HS-5 (cell line): ENCODE measurements around the gene INO80.
"Not testable (repeated sequence)": the region's sequence is repeated elsewhere in the genome, so short reads cannot be mapped to it uniquely, and the experiment has no call there.

Source experiments
- DNase-seq: peaks from one replicate; pipeline ENCODE4 v3.0.0-alpha.2; 2012; ENCODE audit warnings: low read depth

Gene INO80

DNA sequence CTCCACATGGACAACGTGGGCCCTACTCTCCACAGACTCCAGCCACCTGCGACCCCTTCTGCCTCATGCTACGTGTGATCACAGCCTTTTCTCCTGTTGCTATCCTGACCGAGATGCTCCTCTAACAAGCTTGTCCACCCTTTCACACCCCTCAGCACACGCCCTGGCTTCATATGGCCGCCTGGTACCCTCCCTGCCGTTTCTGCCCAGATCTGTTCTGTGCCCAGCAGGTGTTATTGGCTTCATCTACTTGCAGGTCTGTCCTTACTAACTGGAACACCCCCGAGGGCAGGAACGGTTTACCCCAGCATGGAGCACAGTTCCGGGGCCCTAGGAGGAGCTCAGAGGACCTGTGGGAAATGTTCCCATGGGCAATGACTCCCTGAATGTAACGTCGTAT lies 152.9 kb downstream of the INO80 start:
- no peak for DNase-seq

GRCh38 chr15:40962317-40962716 lies 153.8 kb downstream of the INO80 start:
- DNase-seq = not testable (repeated sequence)

DNA sequence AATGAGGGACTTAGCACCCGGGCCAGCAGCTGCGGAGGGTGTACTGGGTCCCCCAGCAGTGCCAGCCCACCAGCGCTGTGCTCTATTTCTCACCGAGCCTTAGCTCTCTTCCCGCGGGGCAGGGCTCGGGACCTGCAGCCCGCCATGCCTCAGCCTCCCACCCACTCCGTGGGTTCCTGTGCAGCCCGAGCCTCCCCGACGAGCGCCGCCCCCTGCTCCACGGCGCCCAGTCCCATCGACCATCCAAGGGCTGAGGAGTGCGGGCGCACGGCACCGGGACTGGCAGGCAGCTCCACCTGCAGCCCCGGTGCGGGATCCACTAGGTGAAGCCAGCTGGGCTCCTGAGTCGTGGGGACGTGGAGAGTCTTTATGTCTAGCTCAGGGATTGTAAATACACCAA lies 154.3 kb downstream of the INO80 start:
- DNase-seq = not testable (repeated sequence)

GRCh38 chr15:40960925-40961324 lies 155.2 kb downstream of the INO80 start:
- DNase-seq = no peak

- DNase-seq = no peak
Observed at GRCh38 chr15:40960151-40960885, 155.8 kb downstream of the INO80 start.

DNA sequence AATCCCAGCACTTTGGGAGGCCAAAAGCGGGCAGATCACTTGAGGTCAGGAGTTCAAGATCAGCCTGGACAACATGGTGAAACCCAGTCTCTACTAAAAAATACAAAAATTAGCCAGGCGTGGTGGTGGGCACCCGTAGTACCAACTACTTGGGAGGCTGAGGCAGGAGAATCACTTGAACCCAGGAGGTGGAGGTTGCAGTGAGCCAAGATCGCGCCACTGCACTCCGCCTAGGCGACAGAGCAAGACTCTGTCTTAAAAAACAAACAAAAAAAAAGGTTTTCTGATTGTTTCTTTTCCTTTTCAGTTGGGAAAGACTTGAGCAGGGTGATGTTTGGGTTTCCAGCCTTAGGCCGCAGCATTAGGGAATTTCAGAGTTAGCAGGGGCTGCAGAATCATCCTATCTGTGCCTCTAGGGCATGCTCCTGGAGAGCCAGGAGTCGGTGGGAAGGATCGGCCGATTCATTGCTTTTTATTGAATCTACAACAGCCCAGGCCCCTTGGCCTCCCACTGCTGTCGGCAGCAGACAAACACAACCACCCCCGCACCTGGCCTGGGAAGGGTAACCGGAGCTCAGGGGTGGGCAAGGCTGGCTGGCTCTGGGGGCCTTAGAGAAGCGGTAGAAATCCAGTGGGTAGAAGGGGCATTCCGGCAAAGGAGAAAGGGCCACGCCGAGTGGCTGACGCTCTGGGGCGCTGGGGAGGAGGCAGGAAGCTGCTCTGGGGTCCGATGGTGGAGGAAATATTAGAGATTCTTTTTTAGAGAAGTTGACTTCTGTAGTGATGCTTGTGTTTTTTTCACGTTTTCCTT lies 156.5 kb downstream of the INO80 start:
- no peak for DNase-seq

GRCh38 chr15:40958723-40959122 lies 157.4 kb downstream of the INO80 start:
- no peak for DNase-seq

- DNase-seq = no peak
Observed at GRCh38 chr15:40958146-40958545, 157.9 kb downstream of the INO80 start.

DNA sequence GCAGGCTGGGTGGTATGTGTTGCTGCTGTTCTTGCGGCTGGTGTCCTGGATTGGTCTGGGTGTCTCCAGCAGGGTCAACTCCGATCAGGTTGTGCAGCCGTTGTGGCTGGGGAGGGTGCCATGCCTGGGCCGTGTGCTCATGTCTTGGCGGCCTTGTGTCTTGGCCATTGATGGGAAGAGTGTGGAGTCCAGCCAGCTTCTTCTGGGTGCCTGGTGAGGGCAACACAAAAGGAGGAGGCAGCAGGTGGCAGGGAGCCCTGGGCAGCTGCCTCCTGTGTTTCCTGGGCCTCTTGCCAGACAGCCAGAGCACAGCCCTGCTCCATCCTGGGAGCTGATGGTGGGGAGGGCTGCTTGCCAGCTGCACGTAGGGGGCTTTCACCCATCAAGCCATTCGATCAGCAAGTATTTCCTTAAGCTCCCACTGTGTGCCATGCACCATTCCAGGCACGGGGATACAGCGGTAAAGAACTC lies 158.5 kb downstream of the INO80 start:
- no peak for DNase-seq

- no peak for DNase-seq
Observed at GRCh38 chr15:40957041-40957555, 159.0 kb downstream of the INO80 start.

- no peak for DNase-seq
Observed at GRCh38 chr15:40956541-40956982, 159.5 kb downstream of the INO80 start.

DNA sequence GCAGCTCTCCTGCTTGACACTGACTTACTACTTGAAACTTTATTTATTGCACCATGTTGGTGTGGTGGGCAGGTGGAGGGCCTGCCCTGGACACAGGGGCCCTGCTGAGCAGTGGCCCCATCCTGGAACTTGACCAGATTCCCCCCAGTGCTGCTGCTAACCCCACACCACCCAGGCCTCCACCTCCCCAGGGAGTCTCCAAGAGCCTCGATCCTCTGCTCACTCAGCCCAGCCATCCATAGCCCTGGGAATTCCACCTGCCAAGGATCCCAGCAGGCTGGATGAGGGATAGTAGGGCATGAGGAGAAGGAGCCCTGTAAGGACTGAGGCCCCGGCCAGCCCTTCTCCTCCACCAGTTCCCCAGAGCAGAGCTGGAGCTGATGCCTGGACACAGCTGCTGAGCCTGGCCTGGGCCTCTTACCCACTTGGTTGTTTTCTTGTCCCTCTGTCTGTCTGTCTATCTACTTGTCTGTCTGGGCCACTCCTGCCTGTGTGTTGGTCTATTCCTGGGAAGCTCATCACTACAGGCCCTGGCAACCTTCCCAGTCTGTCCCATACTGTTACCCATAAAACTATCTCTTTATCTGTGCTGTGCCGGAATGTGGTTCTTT lies 160.0 kb downstream of the INO80 start:
- no peak for DNase-seq

DNA sequence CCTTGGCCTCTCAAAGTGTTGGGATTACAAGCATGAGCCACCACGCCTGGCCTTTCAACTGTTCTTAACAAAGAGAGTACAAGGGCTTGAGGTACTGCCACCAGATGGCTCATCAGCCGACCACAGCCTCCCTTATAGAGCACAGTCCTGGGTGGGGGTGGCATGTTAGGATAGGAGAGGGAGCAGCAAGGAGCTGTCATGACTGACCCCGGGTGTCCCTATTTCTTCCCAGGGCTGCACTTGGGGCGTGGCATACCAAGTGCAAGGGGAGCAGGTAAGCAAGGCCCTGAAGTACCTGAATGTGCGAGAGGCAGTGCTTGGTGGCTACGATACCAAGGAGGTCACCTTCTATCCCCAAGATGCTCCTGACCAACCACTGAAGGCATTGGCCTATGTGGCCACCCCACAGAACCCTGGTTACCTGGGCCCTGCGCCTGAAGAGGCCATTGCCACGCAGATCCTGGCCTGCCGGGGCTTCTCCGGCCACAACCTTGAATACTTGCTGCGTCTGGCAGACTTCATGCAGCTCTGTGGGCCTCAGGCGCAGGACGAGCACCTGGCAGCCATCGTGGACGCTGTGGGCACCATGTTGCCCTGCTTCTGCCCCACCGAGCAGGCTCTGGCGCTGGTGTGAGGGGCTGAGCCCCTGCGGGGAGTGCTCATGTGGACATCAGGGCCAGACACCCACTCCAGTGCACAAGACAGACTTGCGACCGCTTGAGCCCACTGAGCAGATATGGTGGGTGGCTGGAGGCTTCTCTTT lies 160.8 kb downstream of the INO80 start:
- no peak for DNase-seq

- not testable (repeated sequence) for DNase-seq
Observed at GRCh38 chr15:40954158-40954848, 161.8 kb downstream of the INO80 start.

GRCh38 chr15:40953713-40954074 lies 162.4 kb downstream of the INO80 start:
- DNase-seq = no peak

GRCh38 chr15:40952901-40953712 lies 163.0 kb downstream of the INO80 start, which contains the start of gene CHAC1:
CHAC1 (plus strand) TSS chr15:40953471; CDS start chr15:40953584, 113 bp downstream.
- peak; percentile 89 for DNase-seq

DNA sequence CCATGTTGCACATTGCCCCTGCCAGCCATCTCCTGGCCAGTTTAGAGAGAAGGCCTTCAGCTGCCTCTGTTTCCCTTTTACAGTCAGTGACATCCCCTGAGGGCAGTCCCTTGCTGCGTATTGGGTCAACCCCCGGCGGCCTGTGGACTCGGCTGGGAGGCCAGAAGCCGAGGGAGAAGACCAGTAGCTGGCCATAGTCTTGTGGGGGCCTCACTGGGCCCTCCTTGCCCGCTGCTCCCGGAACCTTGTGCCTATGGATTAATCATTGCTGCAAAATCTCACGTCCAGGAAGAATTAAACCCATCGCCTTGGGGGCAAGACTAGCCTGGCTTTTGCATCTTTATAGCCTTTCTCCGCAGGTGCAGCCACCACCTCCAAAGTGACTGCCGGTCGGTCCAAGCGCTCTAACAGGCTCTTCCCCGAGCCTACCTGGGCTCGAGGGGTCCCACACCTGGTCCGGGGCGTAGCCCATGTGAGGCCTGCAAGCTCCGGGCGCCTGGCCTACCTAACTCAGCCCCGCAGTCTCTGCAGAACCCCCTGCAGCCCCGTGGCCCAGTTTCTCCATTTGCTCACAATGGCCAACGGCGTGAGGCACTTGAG lies 163.7 kb downstream of the INO80 start:
- no peak for DNase-seq

GRCh38 chr15:40951764-40952163 lies 164.3 kb downstream of the INO80 start:
- no peak for DNase-seq

DNA sequence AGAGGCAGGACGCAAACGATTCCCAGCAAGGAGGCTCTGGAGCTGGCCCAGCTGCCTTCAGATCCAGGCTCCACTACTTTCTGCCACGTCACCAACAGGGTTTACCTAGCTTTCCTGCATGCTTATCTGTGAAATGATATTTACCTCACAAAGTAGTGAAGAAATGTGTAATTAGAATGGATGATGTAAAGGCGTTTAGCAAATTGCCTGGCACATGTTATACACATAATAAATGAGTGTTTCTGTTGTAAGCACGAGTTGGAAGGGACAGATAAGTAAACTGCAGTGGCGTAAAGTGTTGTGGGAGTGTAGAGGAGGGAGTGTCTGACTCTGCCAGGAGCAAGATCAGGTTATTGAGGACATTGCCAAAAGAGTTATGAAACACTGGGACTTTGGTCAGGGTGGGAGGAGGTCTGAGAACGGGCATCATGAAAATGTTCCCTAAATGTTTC lies 166.3 kb downstream of the INO80 start:
- DNase-seq = no peak
